KMS-11 (cell line): Measurements from ENCODE around the gene DCAF11.

Experiments
- H2AFZ ChIP-seq: fragments of 200-600 bp; sonication (generic); 2 replicates; pipeline ENCODE4 v1.6.1; 2016; ENCODE audit warnings: antibody characterized with exemption, mixed run types, low read depth
- H3K27ac ChIP-seq: fragments of 200-600 bp; sonication (generic); 2 replicates; pipeline ENCODE4 v1.6.1; 2016; ENCODE audit warnings: mild to moderate bottlenecking, mixed run types
- H3K27me3 ChIP-seq: fragments of 200-600 bp; sonication (generic); 2 replicates; pipeline ENCODE4 v1.6.1; 2017; ENCODE audit warnings: mild to moderate bottlenecking, low read depth, mixed run types, moderate library complexity; ENCODE audit not compliant: insufficient read depth
- H3K36me3 ChIP-seq: fragments of 200-600 bp; sonication (generic); 2 replicates; pipeline ENCODE4 v1.6.1; 2017; ENCODE audit warnings: mild to moderate bottlenecking, mixed run types; ENCODE audit not compliant: insufficient read depth
- H3K4me1 ChIP-seq: fragments of 200-600 bp; sonication (generic); 2 replicates; pipeline ENCODE4 v1.6.1; 2016; ENCODE audit warnings: mild to moderate bottlenecking, low read depth, mixed run types; ENCODE audit not compliant: poor library complexity, severe bottlenecking
- H3K4me2 ChIP-seq: fragments of 200-600 bp; sonication (generic); 2 replicates; pipeline ENCODE4 v1.7.0; 2016; ENCODE audit warnings: mild to moderate bottlenecking, mixed run types
- H3K4me3 ChIP-seq: fragments of 200-600 bp; sonication (generic); IDR thresholded peaks from 2 replicates; pipeline ENCODE4 v1.6.1; 2017; ENCODE audit warnings: low read depth, low read length, mixed read lengths; ENCODE audit not compliant: insufficient read depth
- H3K79me2 ChIP-seq: fragments of 200-600 bp; sonication (generic); 2 replicates; pipeline ENCODE4 v1.6.1; 2016; ENCODE audit warnings: low read depth, mixed run types; ENCODE audit not compliant: insufficient read depth
- H3K9ac ChIP-seq: fragments of 200-600 bp; sonication (generic); 2 replicates; pipeline ENCODE4 v1.6.1; 2016; ENCODE audit warnings: mild to moderate bottlenecking, mixed run types
- H4K20me1 ChIP-seq: fragments of 200-600 bp; sonication (generic); 2 replicates; pipeline ENCODE4 v1.6.1; 2016; ENCODE audit warnings: mild to moderate bottlenecking, mixed run types; ENCODE audit not compliant: insufficient read depth
- CTCF ChIP-seq: fragments of 200-600 bp; sonication (generic); conservative IDR thresholded peaks from 2 replicates; pipeline ENCODE4 v1.6.1; 2017; ENCODE audit warnings: low read depth, mild to moderate bottlenecking, antibody characterized with exemption, low read length, moderate library complexity, mixed read lengths

DCAF11 gene

GRCh38 chr14:24136684-24137528 is 22.3 kb downstream of the DCAF11 start:
- Histone ChIP-seq H3K27me3 (no peaks in the 10 kb centered on the region), H2AFZ (no peak overlapping the region), H3K9ac (peak overlapping the region; percentile 79; the same call in 1 of the 2 replicates), H3K79me2 (peaks cover 7% of the 10 kb centered on the region; the same call in 1 of the 2 replicates), H3K36me3 (no peaks in the 10 kb centered on the region), H3K4me1 (peaks cover 15% of the 10 kb centered on the region), H3K27ac (no peak overlapping the region), H3K4me3 (no peak overlapping the region), H3K4me2 (peak overlapping the region; percentile 40), H4K20me1 (no peaks in the 10 kb centered on the region)
- TF ChIP-seq CTCF = no peak

GRCh38 chr14:24137529-24138395 is 23.2 kb downstream of the DCAF11 start:
- H3K4me2 ChIP-seq = peak overlapping the region; percentile 40; the same call in 1 of the 2 replicates
- H3K79me2 ChIP-seq = peaks cover 7% of the 10 kb centered on the region; the same call in 1 of the 2 replicates
- no peak overlapping the region for H3K9ac ChIP-seq
- TF ChIP-seq CTCF = no peak
- H3K27ac ChIP-seq = no peak overlapping the region
- H3K27me3 ChIP-seq = no peaks in the 10 kb centered on the region
- H4K20me1 ChIP-seq = no peaks in the 10 kb centered on the region
- no peak overlapping the region for H2AFZ ChIP-seq
- H3K4me1 ChIP-seq = peaks cover 17% of the 10 kb centered on the region
- no peak overlapping the region for H3K4me3 ChIP-seq
- H3K36me3 ChIP-seq = no peaks in the 10 kb centered on the region

- Histone ChIP-seq H3K4me3 (no peak overlapping the region), H3K4me2 (no peak overlapping the region), H4K20me1 (no peaks in the 10 kb centered on the region), H3K27ac (no peak overlapping the region), H3K4me1 (peaks cover 22% of the 10 kb centered on the region), H2AFZ (no peak overlapping the region), H3K9ac (no peak overlapping the region), H3K27me3 (no peaks in the 10 kb centered on the region), H3K79me2 (peaks cover 7% of the 10 kb centered on the region; the same call in 1 of the 2 replicates), H3K36me3 (no peaks in the 10 kb centered on the region)
- no peak for TF ChIP-seq CTCF
Measured at GRCh38 chr14:24138396-24139271, 24.1 kb downstream of the DCAF11 start.
